Fibroblast of skin of left biceps (primary cell): ENCODE data around the gene SLC24A3.
A peak's percentile ranks its signal among the peaks of the same experiment; 100 is the strongest.

ENCODE experiments used
- DNase-seq, 2 experiments: peaks; one replicate each; pipeline ENCODE4 v3.0.0-alpha.2; 2013; ENCODE audit warnings: low read depth in 2 of 2

Gene SLC24A3

GRCh38 chr20:19241440-19241839, 29.0 kb downstream of the SLC24A3 start:
- no peak for DNase-seq

DNA sequence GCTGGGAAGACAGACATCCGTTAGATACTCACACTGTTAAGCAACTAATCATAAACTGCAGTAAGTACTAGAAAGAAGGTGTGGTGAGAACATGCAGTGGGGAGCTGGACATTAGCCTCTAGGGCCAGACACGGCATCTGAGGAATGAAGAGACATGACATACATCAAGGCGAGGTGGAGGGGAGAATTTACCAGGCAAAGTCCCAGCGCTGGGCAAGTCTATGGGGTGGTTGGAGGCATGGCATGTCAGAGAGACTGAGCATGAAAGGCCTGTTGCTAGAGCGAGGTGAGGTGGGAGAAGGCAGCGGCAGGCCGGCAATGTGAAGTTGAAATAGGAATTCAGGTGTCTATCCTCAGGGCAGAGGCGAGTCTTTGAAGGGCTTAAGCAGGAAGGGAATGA, 31.8 kb downstream of the SLC24A3 start:
- no peak for DNase-seq

- DNase-seq = no peak
Observed at GRCh38 chr20:19249106-19249879, 36.9 kb downstream of the SLC24A3 start.

GRCh38 chr20:19250346-19250745, 37.9 kb downstream of the SLC24A3 start:
- DNase-seq = no peak

GRCh38 chr20:19251506-19251905, 39.1 kb downstream of the SLC24A3 start:
- no peak for DNase-seq

DNA sequence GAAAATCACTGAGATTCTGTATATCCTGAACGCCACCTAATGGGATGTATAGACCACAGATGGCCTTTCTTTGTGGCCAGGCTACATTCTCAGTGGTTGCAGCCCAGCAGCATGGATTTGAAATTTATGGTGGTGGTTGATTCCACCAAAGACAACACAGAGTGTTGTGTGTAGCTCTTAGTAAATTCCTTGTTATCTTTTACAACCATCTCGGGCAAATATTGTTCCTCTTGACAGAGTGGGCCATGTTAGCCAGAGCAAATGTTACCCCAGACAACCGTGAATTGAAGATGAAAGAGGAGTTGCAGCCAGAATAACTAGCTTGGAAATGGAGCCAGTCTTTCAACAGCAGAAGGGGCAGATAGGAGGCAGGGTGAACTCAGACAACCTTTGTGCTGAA, 39.5 kb downstream of the SLC24A3 start:
- DNase-seq = no peak

DNA sequence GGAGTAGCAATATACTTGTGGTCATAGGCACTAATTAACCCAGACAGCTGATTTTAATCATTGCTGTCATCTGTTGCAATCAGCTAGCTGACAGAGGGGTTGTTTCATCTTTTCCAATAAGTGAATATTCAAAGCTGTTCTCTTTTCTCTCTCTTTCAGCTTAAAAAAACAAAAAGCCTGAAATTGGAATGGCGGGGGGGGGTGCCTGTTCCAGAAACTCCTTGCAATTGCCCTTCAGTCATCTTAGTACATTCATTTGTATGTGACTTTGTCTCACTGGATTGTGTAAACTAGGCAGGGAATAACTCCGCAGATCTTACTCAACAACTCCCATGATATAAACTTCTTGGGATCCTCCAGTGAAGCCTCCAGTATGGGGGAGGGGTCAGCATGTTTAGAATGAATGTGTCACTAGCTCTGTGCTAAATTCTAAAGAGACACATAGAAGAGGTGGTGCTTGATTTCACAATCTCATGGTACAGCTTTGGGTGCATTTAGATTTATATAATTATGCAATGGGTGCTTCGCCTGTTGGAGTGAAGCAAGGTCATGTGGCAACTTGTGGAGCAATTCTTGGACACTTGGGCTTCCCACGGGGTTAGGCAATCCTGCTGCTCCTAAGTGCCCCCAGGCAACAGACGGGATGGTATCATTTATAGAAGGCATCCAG, 40.1 kb downstream of the SLC24A3 start:
- DNase-seq = peak in 1 of 2 experiments; percentile 9

- no peak for DNase-seq
Observed at GRCh38 chr20:19253316-19253715, 40.9 kb downstream of the SLC24A3 start.

DNA sequence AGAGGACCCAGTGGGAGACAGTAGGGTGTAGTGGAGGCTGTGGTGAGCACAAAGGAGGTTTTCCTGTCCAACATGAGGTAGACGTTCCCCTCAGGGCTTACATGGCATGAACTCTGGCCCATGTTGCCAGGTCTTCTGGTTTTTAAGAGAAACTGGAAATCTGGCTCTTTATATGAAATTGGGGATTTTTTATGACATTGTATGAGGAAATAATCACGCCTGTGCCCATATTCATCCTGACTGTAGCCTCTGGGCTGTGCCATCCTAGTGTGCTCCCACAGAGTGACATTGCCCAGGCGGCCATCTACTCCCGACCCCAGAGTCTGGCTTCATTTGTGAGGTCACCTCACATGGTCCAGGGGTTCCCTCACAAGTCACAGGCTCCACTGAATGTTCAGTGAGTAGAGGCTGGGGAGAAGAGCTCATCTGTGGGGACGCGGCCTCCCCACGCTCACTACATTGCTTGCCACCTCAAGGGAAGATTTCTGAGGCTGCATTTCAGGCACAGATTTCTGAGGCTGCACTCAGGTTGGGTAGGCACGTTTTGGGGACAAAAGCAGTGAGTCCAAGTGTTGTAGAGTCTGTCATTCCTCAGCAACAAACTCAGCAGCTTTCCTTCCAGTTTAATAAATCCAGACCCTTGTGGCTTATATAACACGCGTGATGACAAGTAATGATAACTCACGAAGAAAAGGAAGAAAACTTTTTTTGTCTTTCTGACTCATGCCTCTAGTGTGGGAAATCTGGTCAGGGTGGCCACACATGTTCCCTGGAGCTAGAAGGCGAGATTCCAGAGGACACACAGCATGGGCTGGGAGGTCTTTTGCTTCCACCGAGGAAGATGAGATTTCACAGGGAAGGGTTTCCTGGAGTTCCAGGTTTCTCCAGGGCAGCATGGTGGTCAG, 41.7 kb downstream of the SLC24A3 start:
- peak; percentile 31 to 33 for DNase-seq

DNA sequence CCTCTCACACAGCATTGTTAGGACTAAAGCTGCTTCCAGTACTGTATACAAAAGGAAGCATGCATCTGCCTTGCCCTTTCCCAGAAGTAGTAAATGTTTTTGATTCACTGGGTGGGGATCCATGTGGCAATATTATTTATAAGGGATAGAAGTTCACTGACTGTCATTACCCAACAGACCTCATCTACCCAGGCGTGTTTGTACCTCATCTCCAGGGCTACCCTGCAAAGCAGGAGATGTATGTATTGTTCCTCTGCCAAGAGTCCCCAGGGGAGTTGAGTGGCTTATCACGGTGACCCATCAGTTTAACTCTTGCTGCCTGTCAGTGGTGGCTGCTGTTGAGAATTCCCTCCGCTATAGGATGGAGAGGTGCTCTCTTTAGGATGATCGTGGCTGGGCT, 42.5 kb downstream of the SLC24A3 start:
- DNase-seq = no peak

GRCh38 chr20:19256085-19256484, 43.6 kb downstream of the SLC24A3 start:
- DNase-seq = no peak

DNA sequence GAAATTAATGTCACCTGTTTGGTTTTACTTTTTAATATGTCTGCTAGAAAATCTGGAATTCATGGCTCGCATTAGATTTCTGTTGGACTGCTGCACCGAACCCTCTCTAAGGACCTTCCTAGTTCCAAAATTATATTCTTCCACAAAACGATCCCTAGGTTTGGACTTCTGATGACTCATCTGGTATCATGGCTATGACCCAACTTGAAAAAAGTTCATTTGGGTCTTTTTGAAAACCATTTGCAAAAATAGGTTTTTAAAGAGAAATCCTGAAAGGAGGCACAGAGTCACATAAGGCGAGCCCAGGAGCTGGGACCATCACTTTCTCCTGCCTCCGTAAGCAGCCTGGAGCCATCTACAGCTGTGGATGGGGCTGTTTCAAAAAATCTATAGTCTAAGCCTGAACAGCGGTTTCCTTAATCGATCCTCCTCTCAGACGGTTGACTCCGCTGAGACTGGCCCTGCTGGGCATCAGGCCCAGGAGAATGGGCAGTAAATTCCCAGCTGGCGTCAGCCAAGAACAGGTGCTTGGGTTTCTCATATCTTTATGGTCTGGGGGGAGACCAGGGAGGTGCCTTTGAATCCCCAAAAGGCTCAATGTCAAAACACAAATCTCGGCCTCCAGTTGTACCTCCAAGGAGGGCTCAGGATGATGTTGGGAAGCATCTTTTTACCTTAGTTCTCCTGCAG, 44.6 kb downstream of the SLC24A3 start:
- no peak for DNase-seq

GRCh38 chr20:19257865-19258264, 45.4 kb downstream of the SLC24A3 start:
- DNase-seq = no peak

- DNase-seq = no peak
Observed at GRCh38 chr20:19259141-19259591, 46.7 kb downstream of the SLC24A3 start.

DNA sequence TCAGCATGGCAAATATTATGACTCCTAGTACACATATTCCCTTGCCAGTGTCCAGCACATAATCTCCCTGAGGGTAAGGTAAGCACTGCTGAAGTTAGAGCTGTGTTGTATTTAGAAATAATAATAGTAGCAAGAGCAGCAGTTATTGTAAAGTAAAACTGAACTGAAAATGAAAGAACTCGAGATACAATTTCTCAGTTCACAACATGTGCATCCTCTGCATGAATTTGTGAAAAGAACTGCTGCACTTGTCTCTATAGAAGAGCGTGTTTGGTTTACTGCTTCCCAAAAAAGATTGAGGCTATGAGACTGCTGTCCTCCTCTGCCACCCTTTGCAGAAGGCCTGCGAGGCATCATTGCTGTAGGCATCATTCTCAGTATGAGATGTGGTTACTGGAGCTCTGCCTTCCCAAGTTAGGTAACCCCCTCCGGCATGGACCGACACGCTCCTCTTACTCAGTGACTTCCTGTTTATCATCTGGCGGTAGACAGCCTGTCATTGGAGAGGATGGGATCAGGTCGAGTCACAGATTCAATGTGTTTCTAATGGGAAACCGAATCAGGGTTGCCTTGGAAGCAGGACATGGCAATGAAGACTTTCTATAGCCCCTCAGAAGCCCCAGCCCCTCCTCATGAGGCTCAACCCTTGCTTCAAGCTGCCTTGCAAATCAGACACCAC, 48.1 kb downstream of the SLC24A3 start:
- DNase-seq = no peak

DNA sequence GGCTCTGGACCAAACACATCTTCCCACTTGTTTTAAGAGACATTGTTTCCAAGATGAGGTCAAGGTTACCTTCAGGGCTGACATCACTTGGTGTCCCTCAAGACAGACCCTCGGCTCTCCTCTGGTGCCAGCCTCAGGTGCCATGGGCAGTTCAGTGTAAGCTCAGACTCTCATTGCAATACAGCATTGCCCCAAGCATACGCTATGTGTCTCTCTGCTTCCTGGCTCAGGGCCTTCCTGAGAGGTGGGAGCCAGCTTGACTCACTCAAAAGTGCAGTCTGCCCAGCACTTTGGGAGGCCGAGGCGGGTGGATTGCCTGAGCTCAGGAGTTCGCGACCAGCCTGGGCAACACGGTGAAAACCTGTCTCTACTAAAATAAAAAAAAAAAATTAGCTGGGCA, 51.7 kb downstream of the SLC24A3 start:
- DNase-seq = no peak

DNA sequence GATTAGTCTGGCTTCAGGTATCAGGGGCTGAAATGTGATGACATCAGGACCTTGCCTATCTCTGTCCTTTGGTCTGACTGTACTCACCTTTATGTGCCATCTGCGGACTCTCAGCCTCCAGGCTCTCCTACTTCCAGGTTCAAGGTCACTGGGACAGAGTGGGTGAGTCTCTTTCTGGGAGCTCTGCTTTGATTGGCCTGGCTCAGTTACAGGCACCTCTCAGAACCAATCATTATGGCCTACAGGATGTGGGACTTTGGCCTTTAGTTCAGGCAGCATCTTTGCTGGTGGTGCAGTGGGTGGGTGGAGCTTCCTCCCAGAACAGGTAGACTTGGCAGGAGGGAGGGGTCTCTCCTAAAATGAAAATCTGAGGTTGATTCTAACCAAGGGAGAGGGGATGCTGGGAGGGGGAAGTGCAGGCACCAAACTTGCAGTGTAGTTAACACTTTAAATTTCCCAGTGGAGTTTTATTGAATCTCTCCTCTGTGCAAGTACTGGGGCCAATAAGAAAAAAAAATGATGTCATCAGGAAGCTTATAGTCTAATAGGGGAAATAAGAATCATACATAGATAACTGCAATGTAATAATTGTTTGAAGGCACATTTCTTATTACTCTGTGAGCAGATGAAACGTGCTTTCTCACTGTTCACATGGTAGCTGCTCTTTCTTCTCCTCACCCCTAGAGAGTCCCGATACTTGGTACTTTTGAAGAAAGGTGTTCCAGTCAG, 53.4 kb downstream of the SLC24A3 start:
- DNase-seq = no peak

DNA sequence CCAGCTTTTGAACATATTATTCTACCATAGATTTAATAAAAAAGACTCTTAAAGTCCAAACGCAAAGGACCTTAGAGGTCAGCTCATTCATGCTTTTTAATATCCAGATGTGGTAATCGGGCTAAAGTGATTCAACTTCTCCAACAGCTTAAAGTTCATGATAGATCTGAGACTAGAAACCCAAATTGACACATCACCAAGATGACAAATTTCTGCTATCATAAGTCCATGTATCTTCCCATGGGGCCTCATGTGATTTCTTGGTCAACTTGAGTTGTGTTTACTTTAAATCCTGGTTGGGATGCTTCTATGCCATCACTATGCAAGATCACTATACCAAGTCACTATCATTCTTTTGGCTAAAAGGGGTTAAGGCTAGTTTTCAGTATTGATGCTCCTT, 56.0 kb downstream of the SLC24A3 start:
- no peak for DNase-seq

DNA sequence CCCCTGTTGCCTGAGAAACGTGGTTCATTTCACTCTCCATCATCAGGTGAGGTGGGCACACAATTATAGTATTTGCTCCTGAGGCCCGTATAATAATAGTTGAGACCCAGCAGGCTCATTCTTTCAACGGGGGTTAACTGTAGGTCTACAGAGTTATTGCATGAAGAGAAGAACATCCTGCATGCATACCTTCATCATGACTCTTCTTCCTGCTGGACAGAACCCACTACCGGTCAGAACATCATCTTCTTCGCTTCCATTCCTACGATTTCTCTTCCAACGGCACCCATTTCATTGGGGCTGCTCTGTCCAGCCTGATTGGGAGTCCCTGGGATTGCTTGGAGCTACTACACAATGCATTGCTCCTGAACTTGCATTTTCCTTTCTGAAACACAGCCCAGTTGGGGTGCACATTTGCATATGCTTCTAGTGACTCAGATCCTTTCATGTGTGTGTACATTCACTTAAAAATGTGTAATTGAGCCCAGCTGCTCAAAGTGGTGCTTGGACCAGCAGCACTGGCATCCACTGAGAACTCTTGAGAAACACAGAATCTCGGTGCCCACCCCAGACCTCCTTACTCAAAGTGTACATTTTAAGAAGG, 57.4 kb downstream of the SLC24A3 start:
- DNase-seq = no peak
